Islet precursor cell (in vitro differentiated cells): ENCODE data around the gene MICOS13.

ENCODE experiments used
- DNase-seq: peaks from one replicate; pipeline ENCODE4 v3.0.0-alpha.2; 2018

Gene MICOS13

DNA sequence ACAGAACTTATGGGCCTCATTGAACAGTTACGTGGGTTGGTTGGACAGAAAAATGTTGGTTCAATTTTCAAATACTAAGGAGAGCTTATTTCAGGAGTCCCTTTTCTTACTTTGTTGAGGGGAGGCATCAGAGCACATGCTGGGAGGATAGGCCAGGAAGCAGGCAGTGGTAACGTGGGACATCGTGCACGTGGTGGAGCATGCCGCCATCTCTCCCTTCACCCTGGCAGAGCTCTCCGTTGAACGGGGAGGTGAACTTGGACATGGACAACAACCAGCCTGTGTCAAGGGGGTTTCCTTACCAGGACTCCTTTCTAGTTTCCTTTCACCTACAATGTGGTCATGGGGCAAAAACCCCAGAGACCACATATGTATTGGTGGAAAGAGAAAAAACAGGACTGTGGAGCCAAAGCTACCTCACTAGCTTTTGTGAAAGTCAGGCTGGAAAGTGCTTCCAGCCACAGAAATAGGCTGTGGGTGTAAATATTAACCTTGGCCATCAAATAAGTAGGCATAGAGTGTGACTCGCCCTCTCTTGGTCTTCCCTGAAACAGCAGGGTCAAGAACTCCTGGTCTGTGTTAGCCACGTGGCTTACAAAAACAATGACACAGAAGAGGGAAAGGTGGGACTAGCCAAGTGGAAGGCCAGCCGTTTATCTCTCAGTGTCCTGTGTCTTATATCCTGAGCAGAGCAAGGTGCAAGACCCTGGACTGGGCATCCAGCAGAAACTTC, 14.4 kb downstream of the MICOS13 start:
- no peak for DNase-seq

DNA sequence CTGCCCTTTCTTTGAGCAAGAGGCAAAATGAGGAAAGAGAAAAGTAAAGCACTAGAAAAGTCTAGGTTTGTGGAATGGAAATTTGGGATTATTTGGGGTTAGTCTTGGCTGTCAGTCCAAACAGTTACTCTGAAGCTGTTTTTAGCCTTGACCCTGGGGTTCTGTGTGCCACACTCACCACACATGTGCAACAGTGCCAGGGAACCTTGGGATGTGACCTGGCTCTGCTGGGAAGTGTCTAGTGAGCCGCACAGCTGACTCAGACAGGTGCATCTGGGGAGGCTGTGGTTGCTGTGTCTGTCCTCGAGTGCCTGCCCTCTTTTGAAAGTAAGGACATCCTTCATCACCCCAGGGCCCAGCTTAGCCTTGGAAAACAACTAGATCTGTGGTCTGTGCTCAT, 15.8 kb downstream of the MICOS13 start:
- no peak for DNase-seq

DNA sequence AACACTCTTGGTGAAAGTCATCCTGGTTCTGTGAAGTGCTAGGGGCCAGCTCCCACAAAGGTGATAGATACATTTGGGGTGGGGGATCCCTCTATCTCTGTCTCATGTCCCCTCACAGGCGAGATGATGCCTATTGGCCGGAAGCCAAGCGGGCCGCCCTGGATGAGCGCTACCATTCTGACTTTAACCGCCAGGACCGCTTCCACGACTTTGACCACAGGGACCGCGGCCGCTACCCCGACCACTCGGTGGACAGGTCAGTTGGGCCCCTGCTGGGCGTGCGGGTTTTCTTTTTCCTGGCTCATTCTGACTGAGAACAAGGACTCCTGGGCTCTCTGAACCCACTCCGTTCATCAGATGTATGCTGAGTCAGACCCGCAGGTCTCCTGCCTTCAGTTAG, 16.4 kb downstream of the MICOS13 start:
- DNase-seq: no peak

DNA sequence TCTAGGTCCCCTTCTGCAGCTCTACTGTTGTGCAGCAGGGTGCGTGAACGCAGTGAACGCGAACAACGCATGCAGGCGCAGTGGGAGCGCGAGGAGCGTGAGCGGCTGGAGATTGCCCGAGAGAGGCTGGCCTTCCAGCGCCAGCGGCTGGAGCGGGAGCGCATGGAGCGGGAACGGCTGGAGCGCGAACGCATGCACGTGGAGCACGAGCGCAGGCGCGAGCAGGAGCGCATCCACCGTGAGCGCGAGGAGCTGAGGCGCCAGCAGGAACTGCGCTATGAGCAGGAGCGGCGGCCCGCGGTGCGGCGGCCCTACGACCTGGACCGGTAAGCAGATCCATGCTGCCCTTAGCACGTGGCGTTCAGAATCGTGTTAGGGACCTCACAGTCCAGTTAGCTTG, 18.8 kb downstream of the MICOS13 start:
- no peak for DNase-seq

DNA sequence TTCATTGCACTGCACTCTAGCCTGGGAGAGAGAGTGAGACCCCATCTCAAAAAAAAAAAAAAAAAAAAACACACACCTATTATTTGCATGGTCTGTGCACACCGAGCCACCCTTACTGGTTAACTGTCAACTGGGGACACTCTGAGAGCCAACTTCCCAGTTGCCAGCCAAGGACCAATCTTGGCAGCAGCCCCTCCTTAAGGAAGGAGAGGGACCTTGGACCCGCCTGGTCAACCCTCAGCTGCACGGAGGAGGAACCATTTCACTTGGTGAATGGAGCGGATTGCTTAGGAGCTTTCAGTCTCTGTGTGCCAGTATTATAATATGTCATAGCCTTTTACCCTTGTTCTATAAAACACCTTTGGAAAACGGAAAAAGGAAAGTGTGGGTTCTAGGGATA, 24.9 kb downstream of the MICOS13 start:
- no peak for DNase-seq

DNA sequence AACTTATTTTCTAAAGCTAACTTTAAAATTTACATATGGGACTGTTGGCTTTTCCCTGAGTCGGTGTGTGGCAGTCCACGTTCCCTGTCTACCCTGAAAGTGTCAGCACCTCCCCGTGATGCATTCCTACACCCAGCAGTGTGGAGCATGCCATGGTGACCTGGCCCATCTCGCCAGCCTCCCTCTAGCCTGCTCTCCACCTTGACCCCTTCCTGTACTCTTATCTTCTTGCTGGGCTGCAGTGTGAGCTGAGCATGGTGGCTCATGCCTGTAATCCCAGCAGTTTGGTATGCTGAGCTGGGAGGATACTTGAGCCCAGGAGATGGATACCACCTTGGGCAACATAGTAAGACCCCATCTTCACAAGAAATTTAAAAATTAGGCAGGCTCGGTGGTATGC, 25.4 kb downstream of the MICOS13 start:
- DNase-seq: no peak

DNA sequence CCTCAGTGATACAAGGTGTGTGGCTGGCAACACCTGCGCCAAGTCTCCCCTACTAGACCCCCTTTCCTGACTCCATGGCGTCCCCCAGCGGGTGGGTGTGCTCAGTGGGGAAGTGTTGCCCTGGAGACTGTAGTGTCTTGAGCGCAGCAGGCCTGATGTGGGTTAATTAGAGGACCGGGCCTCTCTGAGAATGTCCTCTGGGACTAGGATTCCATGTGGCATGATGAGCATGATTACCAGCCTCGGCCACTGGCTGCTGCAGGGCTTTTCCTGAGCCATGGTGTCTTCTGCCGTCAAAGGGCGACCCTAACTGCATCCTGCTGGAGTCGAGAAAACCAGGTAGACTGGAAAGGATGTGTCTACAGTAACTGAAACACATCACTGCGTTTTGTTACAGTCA, 28.1 kb downstream of the MICOS13 start:
- no peak for DNase-seq

DNA sequence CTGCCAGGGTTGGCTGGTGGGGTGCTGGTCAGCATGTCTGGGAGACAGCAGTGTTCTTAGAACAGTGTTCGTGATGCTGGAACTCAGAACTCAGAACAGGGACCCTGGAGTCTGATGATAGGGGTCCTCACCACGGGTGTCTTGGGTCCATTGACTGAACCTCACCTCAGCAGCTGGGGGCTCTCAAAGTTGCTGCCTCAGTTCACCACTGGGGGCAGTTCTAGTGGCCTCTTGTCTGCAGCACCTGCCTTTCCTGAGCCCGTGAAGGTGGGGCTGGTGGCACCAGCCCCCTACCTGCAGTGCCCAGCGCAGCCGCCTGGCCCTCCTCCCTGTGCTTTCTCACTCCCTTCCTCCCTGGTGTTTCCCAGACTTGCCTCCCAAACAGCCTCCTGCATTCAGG, 29.0 kb downstream of the MICOS13 start:
- DNase-seq: no peak

DNA sequence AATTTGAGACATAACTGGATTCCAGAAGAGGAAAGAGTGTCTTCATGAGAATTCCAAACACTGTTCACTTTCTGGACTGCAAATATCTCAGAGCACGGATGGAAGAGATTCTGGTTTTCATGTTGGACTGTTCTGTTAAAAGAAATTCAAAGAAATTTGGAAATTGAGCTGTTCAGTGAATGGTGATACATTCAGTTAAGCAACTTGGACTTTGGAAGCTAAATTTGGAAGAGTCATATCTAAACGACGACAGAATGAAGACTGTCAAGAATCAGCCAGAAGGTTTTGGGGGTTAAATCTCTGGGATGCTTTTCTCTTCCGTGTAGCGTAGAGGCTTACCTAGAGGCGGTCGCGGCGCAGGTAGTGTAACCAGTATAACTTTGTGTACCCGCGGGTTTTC, 31.9 kb downstream of the MICOS13 start:
- no peak for DNase-seq

DNA sequence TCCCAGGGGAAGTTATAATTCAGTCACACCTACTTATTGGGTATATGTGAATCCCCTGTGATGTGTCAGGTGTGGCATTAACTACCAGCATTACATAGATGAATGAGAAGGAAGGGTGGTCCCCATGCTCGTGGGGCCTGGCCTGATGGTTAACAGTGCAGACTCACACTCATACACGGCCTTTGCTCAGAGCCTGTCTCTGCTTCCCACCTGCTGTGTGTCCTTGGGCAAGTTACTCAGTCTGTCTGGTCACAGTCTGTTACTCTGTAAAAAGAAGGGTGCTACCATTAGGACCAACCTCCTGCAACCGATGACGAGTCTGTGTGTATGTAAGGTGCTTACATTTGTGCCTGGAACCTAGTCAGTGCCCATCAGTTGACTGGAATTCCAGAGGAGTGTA, 33.6 kb downstream of the MICOS13 start:
- no peak for DNase-seq

DNA sequence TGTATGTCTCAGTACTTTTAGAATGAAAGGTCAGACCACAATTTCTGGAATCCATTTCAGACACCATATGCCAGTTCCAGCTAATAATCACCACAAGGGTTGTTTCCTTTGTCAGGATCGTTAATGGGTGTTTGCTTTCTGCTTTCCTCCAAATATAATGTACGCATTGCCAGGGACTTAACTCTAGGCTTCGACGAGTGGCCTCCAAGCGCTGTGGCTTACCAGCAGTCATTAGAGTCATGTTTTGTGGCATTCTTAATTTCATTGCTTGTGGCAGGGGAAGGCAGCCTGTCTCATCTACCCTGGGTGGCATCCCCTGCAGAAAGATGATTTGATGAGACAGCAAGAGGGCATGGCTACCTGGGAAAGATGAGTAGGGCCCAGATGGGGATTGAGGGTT, 34.9 kb downstream of the MICOS13 start:
- no peak for DNase-seq

DNA sequence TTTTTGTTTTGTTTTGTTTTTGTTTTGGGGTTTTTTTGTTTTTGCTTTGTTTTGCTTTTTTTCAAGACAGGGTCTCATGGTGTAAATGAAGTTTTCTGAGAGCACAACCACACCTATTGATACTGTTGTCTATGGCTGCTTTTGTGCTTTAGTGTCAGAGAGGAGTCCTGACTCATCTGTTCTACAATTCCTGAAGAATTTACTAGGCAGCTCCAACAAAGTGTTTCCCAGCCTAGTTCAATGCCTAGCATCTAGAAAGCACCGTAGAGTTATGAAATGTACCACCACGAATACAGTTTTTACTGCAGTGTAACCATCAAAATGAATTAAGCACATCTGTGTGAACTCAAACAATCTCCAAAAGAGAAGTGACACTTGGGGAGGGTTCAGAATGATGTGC, 36.3 kb downstream of the MICOS13 start:
- DNase-seq: no peak

DNA sequence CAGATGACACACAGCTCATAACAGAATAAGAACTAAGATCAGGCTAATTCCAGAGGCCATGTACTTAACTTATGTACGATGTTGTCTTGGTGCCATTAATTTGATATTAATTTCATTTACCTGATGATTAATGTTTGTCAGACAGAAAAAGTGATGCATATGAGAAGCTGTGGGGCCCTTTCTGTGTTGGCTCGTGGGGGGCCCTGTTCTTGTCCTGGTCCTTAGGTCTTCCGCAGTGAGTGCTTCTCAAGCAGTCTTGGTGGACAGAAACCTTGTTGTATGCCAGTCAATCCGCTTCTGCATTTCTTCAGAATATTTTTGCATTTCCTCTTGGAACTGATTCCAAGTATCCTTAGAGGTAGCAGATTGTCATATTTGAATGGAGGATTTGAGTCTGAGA, 37.3 kb downstream of the MICOS13 start:
- DNase-seq: no peak

DNA sequence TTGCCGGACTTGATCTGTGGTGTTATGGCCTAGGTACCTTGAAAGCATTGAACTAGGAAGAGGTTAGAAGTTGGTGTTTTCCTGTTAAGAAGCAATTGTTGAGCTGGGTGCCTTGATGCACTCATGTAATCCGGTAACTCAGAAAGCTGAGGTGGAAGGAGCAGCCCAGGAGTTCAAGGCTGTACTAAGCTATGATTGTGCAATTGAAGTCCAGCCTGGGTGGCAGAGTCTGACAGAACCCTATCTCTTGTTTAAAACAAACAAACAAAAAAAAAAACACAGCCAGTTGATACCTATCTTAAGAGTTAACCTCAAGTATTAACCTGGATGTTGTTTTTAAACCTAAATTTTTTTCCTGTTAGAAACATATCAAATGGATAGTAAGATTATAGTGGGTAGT, 38.1 kb downstream of the MICOS13 start:
- no peak for DNase-seq

DNA sequence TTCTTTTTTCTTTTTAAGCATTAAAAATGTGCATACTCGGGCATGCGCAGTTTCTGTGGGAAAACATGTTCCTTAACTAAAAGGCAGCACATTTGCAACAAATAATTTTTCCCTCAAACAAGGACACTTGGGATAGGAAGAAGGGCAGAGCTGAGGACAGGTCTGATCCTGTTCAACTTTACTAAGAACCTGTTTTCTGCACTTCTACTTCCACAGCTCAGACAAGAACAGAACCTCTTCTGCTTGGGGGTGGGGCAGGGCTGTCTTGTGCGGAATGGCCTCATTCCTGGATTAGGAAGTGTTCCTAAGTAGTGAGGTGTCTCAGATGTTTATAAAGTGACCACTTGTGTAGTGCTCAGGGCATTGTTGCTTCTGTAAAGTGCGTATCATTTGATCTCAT, 39.1 kb downstream of the MICOS13 start:
- DNase-seq: no peak

DNA sequence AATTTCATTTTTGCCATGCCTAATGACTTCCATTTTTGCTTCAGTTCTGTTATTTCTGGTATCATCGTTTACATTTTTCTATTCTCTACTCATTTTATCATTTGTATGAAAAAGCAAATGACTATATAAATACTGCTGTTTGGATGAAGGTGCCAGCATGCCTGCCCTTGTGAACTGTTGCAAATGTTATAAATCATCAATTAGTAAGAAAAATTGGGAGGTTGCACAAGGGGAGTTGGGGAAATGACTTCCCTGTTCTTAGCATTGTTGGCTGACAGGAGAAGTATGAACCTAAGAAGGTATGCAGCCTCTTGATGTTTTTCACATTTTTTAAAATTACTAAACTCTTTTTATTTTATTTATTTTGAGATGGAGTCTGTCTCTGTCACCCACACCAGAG, 42.3 kb downstream of the MICOS13 start:
- no peak for DNase-seq

DNA sequence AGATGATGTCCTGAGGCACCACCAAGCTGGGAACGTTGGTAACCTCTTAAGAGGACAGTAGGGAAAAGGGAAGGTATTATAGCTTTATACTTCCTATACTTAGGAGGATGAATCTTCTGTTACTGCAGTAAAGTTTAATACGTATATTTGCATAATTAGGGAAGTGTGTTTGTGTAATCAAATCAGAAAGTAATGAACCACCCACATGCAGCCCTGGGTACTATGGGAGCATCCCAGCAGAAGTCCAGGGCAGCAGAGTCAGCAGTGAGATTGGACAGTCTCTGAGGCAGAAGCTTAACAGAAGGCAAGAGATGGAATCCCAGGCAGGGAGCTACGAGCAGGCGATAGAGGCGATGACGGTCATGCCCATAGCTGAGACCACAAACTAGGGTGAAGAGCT, 44.9 kb downstream of the MICOS13 start:
- DNase-seq: no peak

DNA sequence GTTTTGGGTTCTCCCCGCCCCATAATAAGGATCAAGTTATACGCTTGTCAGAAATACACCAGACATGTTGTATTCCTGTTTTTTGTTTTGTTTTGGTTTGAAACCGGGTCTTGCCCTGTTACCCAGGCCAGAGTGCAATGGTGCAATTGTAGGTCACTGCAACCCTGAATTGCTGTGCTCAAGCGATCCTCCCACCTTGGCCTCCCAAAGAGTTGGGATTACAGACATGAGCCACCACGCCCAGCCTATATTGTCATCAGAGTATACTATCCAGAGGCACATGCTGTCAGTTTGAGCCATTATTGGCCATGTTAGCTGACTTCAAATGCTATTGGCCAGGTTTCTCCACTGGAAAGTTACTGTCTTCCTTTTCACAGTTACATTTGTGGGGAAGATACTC, 47.7 kb downstream of the MICOS13 start:
- DNase-seq: no peak

DNA sequence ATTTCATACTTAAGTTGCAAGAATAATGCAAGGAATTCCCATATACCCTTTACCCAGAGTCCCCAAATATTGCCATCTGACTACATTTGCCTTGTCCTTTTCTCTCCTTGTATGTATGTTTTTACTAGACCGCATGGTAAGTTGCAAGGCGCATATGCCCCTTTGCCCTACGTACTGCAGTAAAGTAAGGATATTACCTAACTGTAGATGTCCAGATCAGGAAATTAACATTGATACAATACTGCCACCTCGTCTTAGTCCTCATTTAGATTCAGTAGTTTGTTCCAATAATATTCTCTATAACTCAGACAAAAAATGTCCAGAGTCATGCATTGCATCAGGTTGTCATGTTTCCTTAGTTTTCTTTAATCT, 48.1 kb downstream of the MICOS13 start:
- no peak for DNase-seq

DNA sequence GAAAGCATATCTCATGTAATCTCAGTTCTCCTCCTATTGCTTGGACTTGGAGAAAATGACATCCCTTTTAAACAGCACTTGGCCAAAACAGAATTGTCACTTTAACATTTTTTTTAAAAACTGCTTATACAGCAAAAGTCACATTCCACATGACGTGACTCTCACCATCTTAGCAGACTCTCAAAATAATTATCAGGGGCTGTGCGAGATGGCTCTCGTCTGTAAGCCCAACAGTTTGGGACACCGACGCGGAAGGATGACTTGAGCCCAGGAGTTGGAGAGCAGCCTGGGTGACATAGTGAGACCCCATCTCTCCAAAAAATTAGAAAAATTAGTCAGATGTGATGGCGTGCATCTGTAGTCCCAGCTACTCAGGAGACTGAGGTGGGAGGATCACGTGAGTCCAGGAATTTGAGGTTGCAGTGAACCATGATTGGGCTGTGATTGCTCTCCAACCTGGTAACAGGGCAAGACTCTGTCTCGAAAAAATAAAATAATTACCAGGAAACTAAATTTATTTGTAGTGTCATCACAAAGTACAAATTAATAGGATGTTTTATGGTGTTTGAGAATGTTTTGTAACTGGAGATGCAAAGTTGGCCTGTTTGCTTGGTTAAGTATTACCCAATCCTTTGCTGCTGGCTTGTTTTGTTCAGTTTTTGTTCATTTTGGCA, 48.6 kb downstream of the MICOS13 start:
- no peak for DNase-seq

DNA sequence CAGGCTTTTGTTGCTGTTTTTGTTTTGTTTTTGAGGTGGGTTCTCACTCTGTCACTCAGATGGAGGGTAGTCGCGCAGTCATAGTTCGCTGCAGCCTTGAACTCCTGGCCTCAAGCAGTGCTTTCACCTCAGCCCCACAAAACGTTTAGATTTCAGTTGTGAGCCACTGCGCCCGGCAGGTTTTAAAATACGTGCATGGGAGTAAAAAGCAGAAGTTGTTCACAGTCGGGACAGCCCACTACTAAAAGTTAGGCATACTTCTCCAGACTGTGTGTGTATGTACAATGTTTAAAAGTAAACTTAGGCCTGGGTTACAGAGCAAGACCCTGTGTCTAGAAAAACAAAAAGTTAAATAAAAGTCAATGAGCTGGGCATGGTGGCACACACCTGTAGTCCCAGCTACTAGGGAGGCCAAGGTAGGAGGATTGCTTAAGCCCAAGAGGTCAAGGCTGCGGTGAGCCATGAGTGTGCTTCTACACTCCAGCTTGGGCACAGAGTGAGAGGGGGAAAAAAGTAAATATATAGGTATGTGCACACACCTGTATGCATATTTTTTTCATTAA, 51.3 kb downstream of the MICOS13 start:
- no peak for DNase-seq

DNA sequence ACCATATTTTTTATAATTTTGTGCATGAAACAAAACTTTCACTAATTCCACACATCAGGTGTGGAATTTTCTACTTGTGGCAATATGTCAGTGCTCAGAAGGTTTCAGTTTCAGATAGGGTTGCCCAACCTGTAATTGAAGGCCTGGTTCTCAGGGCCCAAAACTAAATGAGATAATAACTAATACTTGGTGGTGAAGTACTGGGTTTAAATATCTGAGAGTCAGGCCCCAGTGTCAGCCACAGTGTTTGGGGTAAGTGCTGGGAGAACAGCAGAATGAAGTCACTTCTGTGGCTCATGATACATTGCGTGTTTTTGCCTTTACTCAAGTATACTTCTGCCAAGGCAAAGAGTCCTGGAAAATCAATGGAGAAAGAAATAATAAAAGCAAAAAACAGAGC, 51.9 kb downstream of the MICOS13 start:
- DNase-seq: no peak
